IgD-negative memory B cell (primary cell): ENCODE measurements around the gene C7orf33. TPM values are rescaled to one million over a fixed set of nuclear protein-coding genes. Genes with fewer than 3 reads are reported as not detected.

ENCODE experiments used
- H3K27ac Mint-ChIP-seq, 3 donors: one replicate each; pipeline ENCODE4 v1.8.0; 2020 to 2022; ENCODE audit warnings: mild to moderate bottlenecking in 3 of 3, mixed read lengths in 3 of 3, moderate library complexity in 1 of 3
- H3K27me3 Mint-ChIP-seq: one replicate; pipeline ENCODE4 v1.8.0; 2021; ENCODE audit warnings: mixed read lengths
- H3K36me3 Mint-ChIP-seq: one replicate; pipeline ENCODE4 v1.8.0; 2020; ENCODE audit warnings: mild to moderate bottlenecking, mixed read lengths
- H3K4me1 Mint-ChIP-seq, 3 donors: one replicate each; pipeline ENCODE4 v1.8.0; 2020 to 2022; ENCODE audit warnings: mixed read lengths in 3 of 3, mild to moderate bottlenecking in 1 of 3
- H3K4me3 Mint-ChIP-seq, 4 donors: one replicate each; pipeline ENCODE4 v1.8.0; 2020 to 2022; ENCODE audit warnings: mild to moderate bottlenecking in 4 of 4, mixed read lengths in 4 of 4, moderate library complexity in 3 of 4
- H3K9me3 Mint-ChIP-seq, 3 donors: one replicate each; pipeline ENCODE4 v1.8.0; 2020 to 2021; ENCODE audit warnings: mixed read lengths in 3 of 3, mild to moderate bottlenecking in 1 of 3
- polyA plus RNA-seq: library from polyadenylated mRNA; unstranded; fragments of 300-500 nt; fragmentation: Illumina TruSeq; gene quantifications from one replicate; pipeline ENCODE4 v1.2.3, GENCODE V29; 2021

The C7orf33 gene
- polyA plus RNA-seq, 1 donor from 2014 or later = not detected

DNA sequence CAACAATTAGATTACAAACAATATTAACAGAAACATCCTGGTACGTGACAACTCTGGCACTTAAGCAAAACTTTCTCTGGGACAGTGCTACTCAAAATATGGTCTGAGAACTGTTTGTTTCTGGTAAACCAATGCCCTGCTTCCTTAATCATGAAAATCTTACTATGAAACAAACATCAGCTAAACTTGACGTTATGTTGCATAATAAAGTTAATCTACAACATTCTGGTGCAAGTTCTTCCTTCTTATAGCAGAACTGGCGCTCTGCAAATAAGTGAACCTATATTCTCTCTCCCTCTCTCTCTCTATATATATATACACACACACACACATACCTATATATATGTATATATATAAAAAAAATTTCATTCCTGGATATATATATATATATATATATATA lies 7.8 kb downstream of the C7orf33 start:
- H3K4me3 Mint-ChIP-seq = no peak overlapping the region
- no peaks in the 10 kb centered on the region for H3K4me1 Mint-ChIP-seq
- peaks cover 5% of the 10 kb centered on the region for H3K27me3 Mint-ChIP-seq
- no peak overlapping the region for H3K27ac Mint-ChIP-seq
- peaks cover 2 to 10% (median 9%) of the 10 kb centered on the region in 3 donors for H3K9me3 Mint-ChIP-seq
- peaks cover 5% of the 10 kb centered on the region for H3K36me3 Mint-ChIP-seq

GRCh38 chr7:148605350-148605749 lies 14.8 kb downstream of the C7orf33 start:
- Mint-ChIP-seq H3K36me3 (peaks cover 1% of the 10 kb centered on the region), H3K27me3 (peaks cover 20% of the 10 kb centered on the region), H3K9me3 (peaks cover 2 to 9% (median 6%) of the 10 kb centered on the region in 3 donors), H3K4me3 (no peak overlapping the region), H3K4me1 (peaks cover 0 to 2% (median 0%) of the 10 kb centered on the region in 3 donors), H3K27ac (no peak overlapping the region)

DNA sequence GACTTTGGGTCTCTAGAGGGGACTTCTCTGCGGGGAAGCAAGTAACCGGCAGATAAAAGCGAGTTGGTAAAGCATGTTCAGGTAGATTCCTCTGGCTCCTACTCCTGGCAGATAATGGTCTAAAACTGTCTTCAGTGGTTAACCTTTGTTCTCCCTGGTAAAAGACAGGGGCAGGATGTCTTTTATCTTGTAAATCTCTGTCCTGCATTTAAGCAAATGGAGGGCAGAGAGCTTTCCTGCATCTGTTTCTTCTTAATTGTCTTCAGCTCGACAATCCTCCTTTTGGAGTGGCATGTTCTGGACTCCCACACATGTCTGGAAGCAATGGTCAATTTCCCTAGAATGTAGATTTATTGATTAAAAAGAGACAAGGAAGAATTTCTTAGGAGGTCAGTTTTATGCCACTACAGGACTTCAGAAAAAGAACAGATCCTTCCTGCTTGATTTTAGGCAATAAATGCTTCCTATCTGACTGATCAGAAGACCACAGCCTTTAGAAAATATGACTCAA lies 16.6 kb downstream of the C7orf33 start:
- H3K4me3 Mint-ChIP-seq = no peak overlapping the region
- H3K4me1 Mint-ChIP-seq = peaks cover 0 to 2% (median 0%) of the 10 kb centered on the region in 3 donors

DNA sequence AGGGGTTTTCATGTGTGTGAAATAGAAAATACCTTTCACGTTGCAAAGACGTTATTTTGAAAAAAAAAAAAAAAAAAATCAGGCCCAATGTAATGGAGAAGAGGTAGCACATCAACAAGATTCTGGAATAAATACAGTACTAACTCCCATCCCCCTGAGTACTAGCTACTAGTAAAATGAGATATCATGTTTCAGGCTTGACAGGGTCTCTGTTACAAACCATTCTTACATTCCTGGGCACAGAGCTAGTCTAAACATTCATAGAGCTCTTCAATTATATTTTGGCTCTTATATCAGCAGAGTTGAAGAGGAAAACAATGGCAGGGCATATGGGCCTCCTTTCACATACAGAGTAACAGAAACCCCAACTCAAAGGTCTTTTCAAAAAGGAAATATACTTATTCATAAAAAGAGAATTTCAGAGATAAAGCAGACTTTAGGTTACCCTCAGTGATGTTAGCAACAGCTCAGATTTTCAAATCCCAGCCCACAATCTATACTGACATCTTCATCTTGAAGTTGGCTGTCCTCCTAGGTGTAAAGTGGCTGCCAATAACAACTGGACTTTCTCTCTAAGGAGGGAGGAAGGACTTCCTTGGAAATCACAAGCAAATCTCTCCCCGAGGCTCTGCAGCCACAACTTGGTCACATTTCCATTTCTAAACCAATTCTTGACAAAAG lies 18.6 kb downstream of the C7orf33 start:
- Mint-ChIP-seq H3K27me3 (peaks cover 23% of the 10 kb centered on the region), H3K27ac (no peak overlapping the region)

More for the DNA sequence above, 16.6 kb downstream of the C7orf33 start:
- Mint-ChIP-seq H3K27ac (no peak overlapping the region), H3K36me3 (peaks cover 1% of the 10 kb centered on the region), H3K27me3 (peaks cover 22% of the 10 kb centered on the region), H3K9me3 (peaks cover 2 to 9% (median 6%) of the 10 kb centered on the region in 3 donors)

GRCh38 chr7:148611692-148612091 lies 21.1 kb downstream of the C7orf33 start:
- Mint-ChIP-seq H3K9me3 (peaks cover 0 to 2% (median 0%) of the 10 kb centered on the region in 3 donors), H3K36me3 (no peaks in the 10 kb centered on the region), H3K4me3 (no peak overlapping the region), H3K27me3 (peaks cover 24% of the 10 kb centered on the region), H3K4me1 (peaks cover 0 to 2% (median 0%) of the 10 kb centered on the region in 3 donors), H3K27ac (no peak overlapping the region)

More for the DNA sequence above, 18.6 kb downstream of the C7orf33 start:
- H3K4me3 Mint-ChIP-seq = no peak overlapping the region
- H3K36me3 Mint-ChIP-seq = no peaks in the 10 kb centered on the region
- peaks cover 2 to 6% (median 5%) of the 10 kb centered on the region in 3 donors for H3K9me3 Mint-ChIP-seq
- H3K4me1 Mint-ChIP-seq = peaks cover 0 to 2% (median 0%) of the 10 kb centered on the region in 3 donors

GRCh38 chr7:148615085-148615730 lies 24.6 kb downstream of the C7orf33 start:
- Mint-ChIP-seq H3K4me3 (no peak overlapping the region), H3K27me3 (peaks cover 33% of the 10 kb centered on the region), H3K4me1 (no peaks in the 10 kb centered on the region), H3K36me3 (peaks cover 2% of the 10 kb centered on the region), H3K27ac (no peak overlapping the region), H3K9me3 (peaks cover 7 to 10% (median 8%) of the 10 kb centered on the region in 3 donors)

- peaks cover 0 to 3% (median 0%) of the 10 kb centered on the region in 3 donors for H3K4me1 Mint-ChIP-seq
- H3K27ac Mint-ChIP-seq = no peak overlapping the region
- peaks cover 2% of the 10 kb centered on the region for H3K36me3 Mint-ChIP-seq
- H3K9me3 Mint-ChIP-seq = peaks cover 7 to 10% (median 8%) of the 10 kb centered on the region in 3 donors
- no peak overlapping the region for H3K4me3 Mint-ChIP-seq
- H3K27me3 Mint-ChIP-seq = peaks cover 27% of the 10 kb centered on the region
Measured at GRCh38 chr7:148620749-148621359, 30.3 kb downstream of the C7orf33 start.

GRCh38 chr7:148621563-148621962 lies 31.0 kb downstream of the C7orf33 start:
- Mint-ChIP-seq H3K27ac (no peak overlapping the region), H3K27me3 (peaks cover 23% of the 10 kb centered on the region), H3K4me1 (peaks cover 0 to 3% (median 0%) of the 10 kb centered on the region in 3 donors), H3K4me3 (no peak overlapping the region), H3K9me3 (peaks cover 7 to 10% (median 8%) of the 10 kb centered on the region in 3 donors), H3K36me3 (peaks cover 2% of the 10 kb centered on the region)

- H3K4me3 Mint-ChIP-seq = no peak overlapping the region
Measured at GRCh38 chr7:148622887-148623585, 32.5 kb downstream of the C7orf33 start.

DNA sequence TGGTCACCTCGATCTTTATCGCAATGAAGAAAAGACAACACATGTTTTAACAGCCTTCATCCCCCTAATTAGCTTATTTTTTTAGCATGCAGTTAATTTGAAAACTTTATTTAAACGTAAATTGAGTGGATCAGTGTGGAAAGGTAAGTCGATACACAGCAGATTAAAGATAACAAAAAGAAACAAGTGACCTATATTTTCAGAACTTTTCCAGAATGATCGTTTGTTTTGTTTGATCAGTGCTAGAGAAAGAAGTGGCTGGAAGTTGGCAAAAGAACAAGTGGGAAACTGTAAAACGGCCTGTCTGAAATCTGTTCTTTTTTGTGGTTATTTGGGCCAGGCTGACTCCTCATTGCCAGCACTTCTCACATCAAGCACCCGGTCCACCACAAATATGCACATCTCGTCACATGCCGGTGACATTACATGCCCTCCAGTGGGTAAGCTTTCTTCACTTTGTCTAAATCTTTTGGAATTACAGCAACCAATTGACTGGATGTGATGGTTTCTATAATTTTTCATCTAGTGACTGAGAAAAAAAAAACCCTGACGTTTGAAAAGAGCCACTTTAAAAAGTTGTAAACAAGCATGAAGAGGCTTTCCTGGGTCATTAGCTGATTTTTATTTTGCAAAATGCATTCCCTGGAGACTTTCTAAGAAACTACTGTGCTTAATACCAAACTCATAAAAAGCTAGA lies 33.2 kb downstream of the C7orf33 start:
- peaks cover 16% of the 10 kb centered on the region for H3K27me3 Mint-ChIP-seq
- H3K4me1 Mint-ChIP-seq = peaks cover 1 to 7% (median 3%) of the 10 kb centered on the region in 3 donors
- H3K4me3 Mint-ChIP-seq = no peak overlapping the region

More at GRCh38 chr7:148622887-148623585, 32.5 kb downstream of the C7orf33 start:
- Mint-ChIP-seq H3K9me3 (peaks cover 2 to 5% (median 3%) of the 10 kb centered on the region in 3 donors), H3K27me3 (peaks cover 21% of the 10 kb centered on the region), H3K27ac (no peak overlapping the region), H3K4me1 (peaks cover 0 to 5% (median 0%) of the 10 kb centered on the region in 3 donors), H3K36me3 (no peaks in the 10 kb centered on the region)

GRCh38 chr7:148624735-148625134 lies 34.2 kb downstream of the C7orf33 start:
- H3K9me3 Mint-ChIP-seq = no peaks in the 10 kb centered on the region
- peaks cover 4 to 10% (median 6%) of the 10 kb centered on the region in 3 donors for H3K4me1 Mint-ChIP-seq
- peaks cover 16% of the 10 kb centered on the region for H3K27me3 Mint-ChIP-seq
- no peaks in the 10 kb centered on the region for H3K36me3 Mint-ChIP-seq
- H3K27ac Mint-ChIP-seq = no peak overlapping the region
- H3K4me3 Mint-ChIP-seq = no peak overlapping the region

More for the DNA sequence above, 33.2 kb downstream of the C7orf33 start:
- H3K27ac Mint-ChIP-seq = no peak overlapping the region
- no peaks in the 10 kb centered on the region for H3K9me3 Mint-ChIP-seq
- no peaks in the 10 kb centered on the region for H3K36me3 Mint-ChIP-seq

DNA sequence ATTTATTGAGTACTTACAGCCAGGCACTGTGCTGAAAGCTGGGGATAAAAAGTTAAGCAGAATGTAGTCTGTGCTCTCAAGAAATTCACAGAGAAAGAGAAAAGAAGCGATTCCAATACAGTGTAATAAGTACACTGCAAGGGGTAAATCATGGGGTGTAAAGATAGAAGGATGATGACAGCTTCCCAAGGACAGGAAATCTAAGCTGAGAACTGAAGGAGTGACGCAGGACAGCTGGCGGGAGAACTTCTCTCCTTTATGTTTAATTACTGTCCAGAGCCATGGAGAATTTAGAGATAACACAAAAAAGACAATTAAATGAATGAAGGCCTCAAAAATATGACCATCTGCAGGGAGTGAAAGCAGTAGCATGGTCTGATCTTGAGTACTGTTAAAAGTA lies 34.8 kb downstream of the C7orf33 start:
- no peak overlapping the region for H3K4me3 Mint-ChIP-seq
- peaks cover 18% of the 10 kb centered on the region for H3K27me3 Mint-ChIP-seq
- H3K9me3 Mint-ChIP-seq = peaks cover 0 to 4% (median 2%) of the 10 kb centered on the region in 3 donors
- H3K36me3 Mint-ChIP-seq = no peaks in the 10 kb centered on the region
- no peak overlapping the region for H3K27ac Mint-ChIP-seq
- peaks cover 8 to 14% (median 11%) of the 10 kb centered on the region in 3 donors for H3K4me1 Mint-ChIP-seq

- H3K27me3 Mint-ChIP-seq = peaks cover 13% of the 10 kb centered on the region
- H3K9me3 Mint-ChIP-seq = peaks cover 0 to 5% (median 2%) of the 10 kb centered on the region in 3 donors
- H3K4me1 Mint-ChIP-seq = peaks cover 8 to 11% (median 11%) of the 10 kb centered on the region in 3 donors
- H3K4me3 Mint-ChIP-seq = no peak overlapping the region
- H3K36me3 Mint-ChIP-seq = no peaks in the 10 kb centered on the region
- no peak overlapping the region for H3K27ac Mint-ChIP-seq
Measured at GRCh38 chr7:148626828-148627227, 36.3 kb downstream of the C7orf33 start.

- peaks cover 0 to 5% (median 2%) of the 10 kb centered on the region in 3 donors for H3K9me3 Mint-ChIP-seq
- peaks cover 8 to 14% (median 11%) of the 10 kb centered on the region in 3 donors for H3K4me1 Mint-ChIP-seq
- no peak overlapping the region for H3K4me3 Mint-ChIP-seq
- H3K27me3 Mint-ChIP-seq = peaks cover 13% of the 10 kb centered on the region
- H3K27ac Mint-ChIP-seq = no peak overlapping the region
- H3K36me3 Mint-ChIP-seq = no peaks in the 10 kb centered on the region
Measured at GRCh38 chr7:148628011-148628410, 37.4 kb downstream of the C7orf33 start.
